Caki2 (cell line): ENCODE results near the gene LBH. TPM values are rescaled to one million over a fixed set of nuclear protein-coding genes. Genes with fewer than 3 reads are reported as not detected.
A peak's percentile ranks its signal among the peaks of the same experiment; 100 is the strongest.
"Not testable (repeated sequence)": the region's sequence is repeated elsewhere in the genome, so short reads cannot be mapped to it uniquely, and the experiment has no call there.

Experiments used
- DNase-seq: peaks from one replicate; pipeline ENCODE4 v3.0.0-alpha.2; 2015; ENCODE audit warnings: low read depth
- in situ Hi-C: cut with HindIII; loops from 2 replicates; pipeline ENCODE4 v1.10.0; 2016; ENCODE audit warnings: low sequenced_read_pairs, low pct_unique_long_range_greater_than_20kb, mixed read lengths
- total RNA-seq: library from RNA; depleted of rRNA; stranded (reverse); fragments of >200 nt; shearing (Covaris generic); gene quantifications from 2 replicates; pipeline ENCODE4 v1.2.3, GENCODE V29; 2014; ENCODE audit warnings: low replicate concordance

LBH gene
- total RNA-seq, 1 experiment from 2014 or later, result 99.1 TPM

DNA sequence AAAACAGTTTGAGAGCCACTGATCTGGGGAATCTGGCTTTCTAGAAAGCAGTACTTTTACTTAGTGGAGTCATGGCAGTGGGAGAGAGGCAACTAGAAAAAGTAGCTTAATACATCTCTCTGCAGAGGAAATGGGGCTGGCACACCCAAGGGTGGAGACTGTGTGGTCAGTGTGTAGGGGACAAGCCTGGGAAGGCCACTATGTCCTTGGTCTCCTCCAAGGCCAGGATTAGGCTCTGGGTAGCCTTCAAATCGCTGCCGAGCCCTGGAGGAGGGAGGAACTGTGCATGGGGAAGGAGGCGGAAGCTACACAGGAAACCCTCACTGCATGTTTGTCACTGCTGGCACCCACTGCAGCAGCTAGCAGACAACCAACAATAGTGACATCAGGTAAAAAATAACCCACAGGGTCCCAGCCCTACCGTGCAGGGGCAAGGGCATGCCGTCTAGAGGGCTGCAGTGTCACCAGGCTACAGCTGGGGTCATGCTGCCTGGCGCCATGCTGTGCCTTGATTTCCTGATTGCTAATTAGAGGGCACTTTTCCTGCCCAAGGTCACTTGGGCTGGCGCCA is 34.8 kb downstream of the LBH start:
- in situ Hi-C loops, result no loop called here

DNA sequence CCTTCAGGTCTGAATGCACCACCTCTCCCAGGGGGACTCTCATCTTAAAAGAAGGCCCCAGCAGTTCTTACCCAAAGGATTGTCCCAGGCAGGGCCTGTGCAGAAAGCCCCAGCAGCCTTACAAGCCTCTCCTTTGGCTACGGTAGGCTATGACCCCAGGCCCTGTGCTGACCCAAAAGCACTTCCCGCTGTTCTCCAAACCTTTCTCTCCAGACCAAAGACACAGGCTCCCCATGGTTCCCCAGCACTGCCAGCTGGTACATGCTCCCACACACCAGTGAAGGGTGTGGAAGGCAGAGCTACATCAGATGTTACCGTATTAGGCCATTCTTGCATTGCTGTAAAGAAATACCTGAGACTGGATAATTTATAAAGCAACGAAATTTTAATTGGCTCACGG is 35.4 kb downstream of the LBH start:
- in situ Hi-C loops, result no loop called here

More for the DNA sequence above, 34.8 kb downstream of the LBH start:
- DNase-seq, result no peak

DNA sequence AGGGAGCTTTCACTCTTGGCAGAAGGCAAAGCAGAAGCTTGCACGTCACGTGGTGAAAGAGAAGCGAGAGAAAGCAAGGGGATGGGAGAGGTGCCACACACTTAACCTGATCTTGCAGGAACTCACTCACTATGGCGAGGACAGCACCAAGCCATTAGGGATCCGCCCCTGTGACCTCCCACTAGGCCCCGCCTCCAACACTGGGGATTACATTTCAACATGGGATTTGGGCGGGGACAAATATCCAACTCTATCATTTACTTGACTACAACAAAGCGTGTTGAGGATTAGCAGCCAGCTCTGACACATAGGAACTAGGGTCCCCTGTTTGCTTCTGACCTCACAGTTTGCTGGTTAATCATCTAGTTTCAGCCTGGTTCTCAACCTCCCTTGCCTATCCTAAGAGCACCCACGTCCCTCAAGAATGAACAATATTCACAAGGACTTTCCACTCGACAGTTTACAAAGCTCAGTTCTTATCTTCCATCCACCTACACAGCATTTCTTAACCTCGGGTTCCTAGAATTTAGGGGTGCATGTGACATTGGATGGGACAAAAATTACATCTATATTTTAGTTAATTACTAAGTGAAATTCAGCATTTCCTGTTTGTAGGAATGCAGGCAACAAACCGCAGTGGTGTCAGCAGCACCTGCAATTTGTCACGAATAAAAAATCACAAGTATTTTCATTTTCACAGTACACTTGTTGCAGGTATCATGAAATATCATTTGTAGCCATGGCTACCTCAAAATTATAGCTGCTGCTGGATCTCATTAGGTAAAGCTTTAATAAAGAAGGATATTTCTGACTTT is 36.0 kb downstream of the LBH start:
- peak; percentile 22 for DNase-seq
- in situ Hi-C loops, result no loop called here

More for the DNA sequence above, 35.4 kb downstream of the LBH start:
- DNase-seq, result no peak

DNA sequence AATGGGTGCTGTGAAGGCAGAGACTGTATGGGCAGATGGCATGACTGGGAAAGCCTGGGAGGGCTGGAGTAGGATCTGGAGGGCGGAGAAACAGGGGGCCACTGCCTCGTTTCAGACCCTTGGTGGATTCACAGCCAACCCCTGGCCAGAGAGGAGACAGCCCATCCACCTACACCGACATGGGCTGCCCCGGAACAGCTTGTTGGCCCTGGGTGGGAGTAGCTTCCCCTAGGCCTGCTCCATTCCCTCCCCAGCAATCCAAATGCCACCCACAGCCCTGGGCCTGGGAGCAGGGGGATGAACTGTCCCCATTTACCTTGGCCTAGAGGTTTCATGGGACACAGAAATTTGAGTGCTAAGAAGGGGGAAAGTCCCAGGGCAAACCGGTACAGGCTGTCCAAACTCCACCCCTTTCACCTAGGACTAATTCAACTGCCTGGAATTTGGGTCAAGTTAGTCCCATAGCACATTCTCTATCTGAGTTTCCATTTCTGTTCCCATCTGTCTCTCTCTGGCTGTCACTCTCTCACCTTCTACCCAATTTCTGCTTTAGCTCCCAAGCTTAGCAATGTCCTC is 37.0 kb downstream of the LBH start:
- in situ Hi-C loops, result no loop called here

DNA sequence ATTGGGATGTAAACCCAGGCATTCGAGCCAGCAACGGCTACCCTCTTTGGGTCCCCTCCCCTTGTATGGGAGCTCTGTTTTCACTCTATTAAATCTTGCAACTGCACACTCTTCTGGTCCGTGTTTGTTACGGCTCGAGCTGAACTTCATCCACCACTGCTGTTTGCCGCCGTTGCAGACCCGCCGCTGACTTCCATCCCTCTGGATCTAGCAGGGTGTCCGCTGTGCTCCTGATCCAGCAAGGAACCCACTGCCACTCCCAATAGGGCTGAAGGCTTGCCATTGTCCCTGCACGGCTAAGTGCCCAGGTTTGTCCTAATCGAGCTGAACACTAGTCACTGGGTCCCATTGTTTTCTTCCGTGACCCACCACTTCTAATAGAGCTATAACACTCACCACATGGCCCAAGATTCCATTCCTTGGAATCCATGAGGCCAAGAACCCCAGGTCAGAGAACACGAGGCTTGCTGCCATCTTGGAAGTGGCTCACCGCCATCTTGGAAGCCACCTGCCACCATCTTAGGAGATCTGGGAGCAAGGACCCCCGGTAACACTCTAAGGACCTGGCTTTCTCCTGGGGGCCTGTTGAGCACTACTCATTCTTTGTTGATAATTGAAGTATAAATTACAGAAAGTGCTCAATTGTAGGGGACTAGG is 37.9 kb downstream of the LBH start:
- DNase-seq, in situ Hi-C loops: not testable (repeated sequence)

More for the DNA sequence above, 37.0 kb downstream of the LBH start:
- DNase-seq, result no peak

DNA sequence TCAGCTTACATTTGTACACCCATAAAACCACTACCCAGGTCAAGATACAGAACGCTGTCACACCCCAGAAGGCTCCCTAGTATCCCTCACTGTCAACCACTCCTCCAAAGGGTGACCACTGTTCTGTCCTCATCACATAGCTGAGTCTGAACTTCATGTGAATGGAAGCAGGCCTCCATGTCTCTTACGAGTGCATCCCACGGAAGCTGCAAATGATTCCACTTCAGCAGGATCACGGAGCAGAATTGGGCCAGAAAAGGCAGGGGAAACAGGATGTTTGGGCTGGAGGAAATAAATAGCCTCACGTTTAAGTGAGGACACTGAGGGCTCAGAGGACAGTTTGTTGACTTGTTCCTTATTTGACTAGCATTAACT is 38.4 kb downstream of the LBH start:
- no peak for DNase-seq
- in situ Hi-C loops, result no loop called here

DNA sequence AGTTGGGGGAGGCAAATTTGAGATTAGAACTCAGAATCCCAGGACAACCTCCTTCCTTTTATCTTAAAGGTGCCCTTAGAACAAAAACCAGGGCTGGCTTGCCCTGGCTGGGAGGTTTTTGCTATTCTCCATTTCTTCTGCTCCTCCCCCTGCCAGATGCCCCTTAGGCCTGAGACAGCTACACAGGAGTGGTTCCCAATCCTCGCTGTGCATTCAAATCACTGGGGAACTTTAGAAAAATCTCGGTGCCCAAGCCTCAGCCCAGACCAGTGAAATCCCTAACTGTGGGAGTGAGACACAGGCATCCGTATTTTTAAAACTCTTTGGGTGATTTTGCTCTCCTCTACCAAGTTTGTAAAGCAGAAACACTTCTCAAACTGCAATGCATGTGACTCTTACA is 38.8 kb downstream of the LBH start:
- no peak for DNase-seq
- in situ Hi-C loops, result no loop called here

DNA sequence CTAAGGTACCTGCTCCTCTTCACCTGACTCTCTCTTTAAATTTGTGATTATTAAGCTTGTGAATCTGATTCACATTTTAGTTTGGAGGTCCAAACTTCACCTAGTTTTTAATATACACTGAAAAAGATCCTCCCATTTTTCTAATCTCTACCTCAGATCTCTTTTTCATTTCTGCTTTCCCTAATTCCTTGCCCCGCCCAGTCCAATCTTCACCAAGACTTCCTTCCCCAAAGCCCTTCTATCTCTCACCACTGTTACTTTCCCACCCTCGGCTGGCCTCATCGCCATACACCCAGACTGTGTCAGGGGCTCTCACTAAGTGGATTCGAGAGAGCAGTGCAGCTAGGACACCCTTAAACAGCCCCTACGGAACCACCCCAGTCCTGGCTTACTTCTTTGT is 40.0 kb downstream of the LBH start:
- in situ Hi-C loops, result no loop called here

DNA sequence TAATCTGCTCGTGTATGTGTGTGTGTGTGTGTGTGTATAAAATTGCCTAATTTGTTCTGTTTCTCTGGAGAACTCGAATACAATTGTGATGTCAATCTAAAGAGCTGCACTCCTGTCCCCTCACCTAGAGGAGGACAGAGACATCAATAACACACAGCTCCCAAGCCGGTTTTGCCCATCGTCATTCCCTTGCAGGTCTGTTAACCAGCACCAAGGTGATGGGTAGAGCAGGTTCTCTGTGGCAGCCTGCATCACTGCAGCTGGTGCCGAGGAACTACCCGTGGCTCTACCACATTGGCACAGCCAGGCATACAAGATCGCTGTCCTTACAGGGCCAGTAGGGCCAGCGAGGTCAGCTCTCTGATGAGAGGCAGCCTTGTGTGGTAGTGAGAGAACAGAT is 41.0 kb downstream of the LBH start:
- no peak for DNase-seq
- in situ Hi-C loops, result no loop called here

More for the DNA sequence above, 40.0 kb downstream of the LBH start:
- no peak for DNase-seq

DNA sequence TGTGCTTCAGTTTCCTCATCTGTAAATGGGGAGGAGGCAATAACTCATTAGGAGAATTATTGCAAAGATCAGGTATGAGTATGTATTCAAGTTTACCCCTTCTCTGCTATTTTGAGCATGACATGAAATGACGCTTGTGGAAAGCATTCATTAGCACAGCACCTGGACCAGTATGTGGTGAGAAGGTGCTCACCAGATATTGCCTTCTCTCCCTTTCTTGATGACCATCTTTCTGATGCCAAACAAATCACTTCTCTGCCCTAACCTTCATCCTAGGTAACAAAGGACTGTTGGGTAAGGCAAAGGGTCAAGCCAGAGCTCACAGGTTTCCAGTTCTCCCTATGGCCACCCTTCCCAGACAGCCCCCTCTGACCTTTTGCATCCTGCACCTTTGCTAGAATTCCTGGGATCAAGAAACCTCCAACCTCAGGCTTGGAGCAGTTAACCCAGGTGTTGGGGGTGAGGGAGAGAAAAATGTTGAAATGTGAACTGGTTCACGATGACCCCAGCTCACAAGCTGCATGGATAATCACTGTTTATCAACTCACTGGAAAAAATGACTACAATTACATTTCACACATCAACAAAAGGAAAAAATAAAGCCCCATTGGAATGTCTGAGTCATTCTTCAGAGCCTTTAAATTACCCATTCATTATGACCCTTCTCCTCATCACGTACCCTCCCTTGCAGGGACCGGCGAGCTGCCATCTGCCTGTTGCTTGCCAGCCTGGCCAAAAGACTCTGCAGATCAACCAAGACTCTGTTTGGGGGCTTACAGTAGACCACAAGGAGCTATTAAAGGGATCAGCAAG is 41.6 kb downstream of the LBH start:
- peak; percentile 87 for DNase-seq
- in situ Hi-C loops, result no loop called here

DNA sequence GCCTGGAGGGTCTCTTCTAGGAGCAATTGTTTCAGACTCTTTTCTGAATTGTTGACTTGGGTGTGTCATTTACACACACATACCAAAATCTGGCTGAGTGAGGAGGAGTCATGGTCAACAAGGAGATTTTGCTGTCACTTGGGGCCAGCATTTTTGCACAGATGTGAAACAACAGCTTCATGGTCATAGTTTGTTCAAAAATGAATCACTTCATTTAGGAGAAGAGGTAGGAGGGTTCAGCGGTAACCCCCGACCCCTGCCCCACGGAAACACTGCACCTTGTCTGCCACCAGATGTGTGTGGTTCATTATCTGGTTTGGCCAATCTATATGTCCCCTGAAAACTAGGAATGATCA is 42.2 kb downstream of the LBH start:
- in situ Hi-C loops, result no loop called here
- DNase-seq, result no peak

DNA sequence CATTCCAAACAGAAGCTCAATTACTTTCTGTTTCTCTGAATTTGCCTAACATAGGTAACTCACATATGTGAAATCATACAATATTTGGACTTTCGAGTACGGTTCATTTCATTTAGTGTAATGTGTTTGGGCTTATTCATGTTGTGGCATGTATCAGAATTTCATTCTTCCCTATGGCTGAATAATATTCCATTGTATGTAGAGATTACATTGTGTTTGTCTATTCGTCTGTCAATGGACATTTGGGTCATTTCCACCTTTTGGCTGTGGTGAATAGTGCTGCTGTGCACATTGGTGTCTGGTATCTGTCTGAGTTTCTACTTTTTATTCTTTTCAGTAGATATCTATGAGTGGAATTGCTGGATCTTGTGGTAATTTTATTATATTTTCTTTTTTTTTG is 43.9 kb downstream of the LBH start:
- in situ Hi-C loops, result no loop called here
- no peak for DNase-seq

DNA sequence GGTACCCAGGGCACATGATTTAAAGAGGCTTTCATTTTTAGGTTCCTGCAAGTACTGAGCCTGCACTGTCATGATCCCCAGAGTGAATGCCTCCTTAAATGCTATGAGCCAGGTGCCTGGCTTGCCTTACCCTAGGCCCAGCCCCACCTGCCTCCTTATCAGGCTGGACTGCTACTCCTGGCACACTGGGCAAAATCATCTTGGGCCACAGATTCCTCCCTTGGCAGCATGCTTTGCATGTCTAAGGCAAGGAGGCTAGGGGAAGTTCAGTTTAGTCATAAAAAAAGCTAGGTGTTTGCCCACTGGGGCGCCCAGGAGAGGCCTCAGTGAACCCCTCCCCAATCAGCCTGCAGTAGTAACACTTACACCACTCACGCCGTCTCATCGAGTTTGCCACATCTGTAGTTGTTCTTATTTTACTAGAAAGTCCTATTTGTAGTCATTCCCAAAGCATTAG is 45.1 kb downstream of the LBH start:
- in situ Hi-C loops, result no loop called here
- DNase-seq, result no peak

DNA sequence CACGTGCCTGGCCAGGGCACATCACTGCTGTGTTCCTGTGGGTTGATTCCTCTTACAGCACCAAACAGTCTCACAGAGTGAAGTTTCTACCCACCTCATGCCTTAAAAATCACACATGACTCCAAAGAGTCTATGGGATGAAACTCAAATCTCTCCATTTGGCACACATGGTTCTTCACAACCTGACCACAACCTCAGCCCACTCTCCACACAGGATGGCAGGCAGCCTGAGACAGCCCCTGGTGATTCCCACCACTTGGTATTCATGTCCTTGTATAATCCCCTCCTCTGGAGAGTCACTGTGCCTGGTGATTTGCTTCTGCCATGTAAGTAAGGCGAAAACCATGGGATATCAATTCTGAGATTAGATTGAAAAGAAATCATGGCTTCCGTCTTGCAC is 46.2 kb downstream of the LBH start:
- in situ Hi-C loops, result no loop called here
- no peak for DNase-seq

DNA sequence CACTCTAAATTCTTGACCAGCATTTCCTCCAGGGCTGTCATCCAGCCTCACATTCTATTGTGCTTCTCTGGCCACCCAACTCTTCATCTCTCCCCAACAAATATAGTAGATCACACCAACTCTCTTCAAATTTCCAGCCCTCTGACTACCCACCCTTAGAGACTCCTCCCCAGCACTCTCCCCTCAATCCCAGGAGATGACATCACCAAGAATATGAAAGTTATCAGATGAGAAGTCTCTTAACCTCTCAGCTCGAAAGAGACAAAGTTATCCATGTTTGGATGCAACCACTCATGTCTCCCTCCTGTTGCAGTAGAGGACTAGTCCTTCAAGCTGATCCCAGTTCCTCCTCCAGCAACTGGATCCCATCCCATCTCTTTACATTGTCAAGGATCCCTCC is 47.1 kb downstream of the LBH start:
- in situ Hi-C loops, result no loop called here
- DNase-seq, result no peak

DNA sequence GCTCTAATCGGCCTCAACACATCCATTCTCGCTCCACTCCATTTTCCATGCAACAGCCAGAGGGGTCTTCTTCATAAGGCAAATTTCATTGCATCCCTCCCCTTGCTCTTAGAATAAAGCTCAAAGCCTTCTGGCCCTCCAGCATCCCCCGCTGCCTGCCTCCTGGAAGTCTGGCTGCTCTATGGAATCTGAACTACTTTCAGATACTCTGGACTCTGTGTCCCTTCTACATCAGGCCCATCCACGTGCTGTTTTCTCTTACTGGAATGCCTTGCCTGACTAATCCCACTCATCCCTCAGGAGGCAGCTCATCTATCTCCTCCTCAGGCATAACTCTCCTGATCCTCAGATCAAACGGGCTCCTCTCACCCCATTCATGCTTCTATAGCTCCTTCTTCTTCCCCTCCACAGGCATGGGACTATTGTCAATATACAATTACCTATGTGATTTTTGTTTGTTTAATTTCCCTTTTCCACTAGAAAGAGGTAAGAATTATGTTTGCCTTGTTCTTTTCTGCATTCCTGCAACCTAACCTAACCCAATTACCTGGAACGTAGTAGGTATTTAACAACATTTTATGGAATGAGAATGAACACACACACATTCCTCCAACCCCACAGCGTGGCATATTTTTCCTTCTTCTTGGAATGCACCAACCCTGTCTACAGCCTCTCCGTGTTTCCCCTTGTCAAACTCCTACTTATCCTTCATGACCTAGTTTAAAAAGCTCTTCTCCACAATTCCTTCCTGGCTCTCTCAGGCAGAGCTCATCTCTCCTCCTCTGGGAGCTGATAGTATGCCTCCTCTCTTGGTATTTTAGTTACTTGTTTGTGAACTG is 49.5 kb downstream of the LBH start:
- in situ Hi-C loops, result no loop called here
- DNase-seq, result peak; percentile 71

DNA sequence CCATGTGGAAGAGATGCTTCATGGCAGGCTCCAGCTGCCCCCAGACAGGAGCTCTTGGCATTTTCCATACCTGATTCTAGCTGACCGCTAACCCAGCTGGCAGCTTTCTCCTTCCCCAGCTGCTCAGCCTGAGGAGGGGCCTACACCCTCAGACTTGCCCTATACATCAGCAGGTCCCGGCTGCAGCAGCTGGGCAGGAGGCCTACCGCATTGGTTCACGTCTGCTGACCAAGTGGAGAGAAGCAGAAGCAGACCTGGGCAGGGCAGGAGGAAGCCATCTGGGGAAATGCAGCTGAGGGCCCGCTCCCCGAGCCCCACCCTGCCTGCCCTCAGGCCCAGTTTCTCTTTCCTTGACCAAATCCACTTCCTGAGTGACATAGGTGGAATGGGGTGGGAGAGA is 50.7 kb downstream of the LBH start:
- in situ Hi-C loops, result no loop called here
- DNase-seq, result no peak

DNA sequence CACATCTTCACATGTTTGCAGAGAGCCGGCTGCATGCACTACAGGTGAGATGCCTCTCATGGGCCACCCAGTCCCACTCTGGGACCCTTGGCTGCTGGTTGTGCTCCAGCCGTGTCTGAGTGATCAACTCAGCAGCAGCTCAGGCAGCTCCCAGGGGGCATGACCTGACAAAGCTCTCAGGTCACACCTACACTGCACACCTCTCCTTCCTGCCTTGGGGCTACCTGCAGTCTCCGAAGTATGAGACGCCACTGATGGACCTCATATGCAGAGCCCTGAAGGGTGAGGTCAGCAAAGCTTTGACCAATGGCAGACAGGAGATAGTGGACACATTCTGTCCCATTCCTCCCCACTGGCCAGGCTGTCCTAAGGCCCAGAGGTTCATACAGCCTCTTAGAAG is 51.4 kb downstream of the LBH start:
- in situ Hi-C loops, result no loop called here
- no peak for DNase-seq
